ENCODE results near the gene GBF1. TPM values are rescaled to one million over a fixed set of nuclear protein-coding genes. Genes with fewer than 3 reads are reported as not detected.

The GBF1 gene
- polyA plus RNA-seq, 2 donors: 11.4 to 11.7 TPM

- Histone ChIP-seq H3K27ac (ENCODE audit: low read depth in 2 of 2, low read length in 1 of 2) (no peak overlapping the region), H3K9me3 (ENCODE audit: control insufficient read depth in 2 of 2, insufficient read depth in 1 of 2, low read depth in 1 of 2, low read length in 1 of 2) (no peaks in the 10 kb centered on the region), H3K36me3 (ENCODE audit: control insufficient read depth in 2 of 2, insufficient read depth in 2 of 2, low read length in 1 of 2) (peaks cover 0 to 14% of the 10 kb centered on the region in 2 donors), H3K27me3 (ENCODE audit: control insufficient read depth in 1 of 2, insufficient read depth in 2 of 2, low read length in 2 of 2) (peaks cover 0 to 13% of the 10 kb centered on the region in 2 donors), H3K4me3 (ENCODE audit: low read depth in 1 of 2, low read length in 2 of 2) (no peak overlapping the region), H3K4me1 (ENCODE audit: control insufficient read depth in 2 of 2, insufficient read depth in 2 of 2, low read length in 1 of 2) (peaks cover 7 to 18% of the 10 kb centered on the region in 2 donors)
- 50 to 72% methylated on average over 6 of the region's 6 CpGs for WGBS, 2 donors
Observed at GRCh38 chr10:102405632-102406031, 160.3 kb downstream of the GBF1 start.

DNA sequence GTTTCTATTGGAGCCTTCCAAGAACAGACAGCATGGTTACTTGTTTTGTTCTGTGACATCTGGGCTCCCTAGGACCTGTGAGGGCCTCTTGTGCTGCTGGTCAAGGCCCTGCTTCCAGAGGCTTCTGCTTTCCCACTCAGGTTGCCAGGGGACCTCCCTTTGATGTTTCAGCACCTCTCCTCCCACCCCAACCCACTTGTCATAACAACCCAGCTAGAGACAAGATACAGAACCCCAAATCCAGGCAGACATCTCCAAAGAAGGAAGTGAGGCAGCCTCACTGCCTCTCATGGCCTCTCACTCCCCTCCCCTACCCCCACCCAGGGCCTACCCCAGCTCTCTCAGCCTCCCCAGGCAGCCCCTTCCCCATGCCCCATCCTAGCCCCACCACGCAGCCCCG, 161.5 kb downstream of the GBF1 start:
- WGBS, 2 donors: 87 to 90% methylated on average over 2 of the region's 2 CpGs
- Histone ChIP-seq H3K9me3 (ENCODE audit: control insufficient read depth in 2 of 2, insufficient read depth in 1 of 2, low read depth in 1 of 2, low read length in 1 of 2) (no peaks in the 10 kb centered on the region), H3K4me1 (ENCODE audit: control insufficient read depth in 2 of 2, insufficient read depth in 2 of 2, low read length in 1 of 2) (peaks cover 7 to 20% of the 10 kb centered on the region in 2 donors), H3K27me3 (ENCODE audit: control insufficient read depth in 1 of 2, insufficient read depth in 2 of 2, low read length in 2 of 2) (peaks cover 0 to 20% of the 10 kb centered on the region in 2 donors), H3K27ac (ENCODE audit: low read depth in 2 of 2, low read length in 1 of 2) (no peak overlapping the region), H3K36me3 (ENCODE audit: control insufficient read depth in 2 of 2, insufficient read depth in 2 of 2, low read length in 1 of 2) (peaks cover 0 to 2% of the 10 kb centered on the region in 2 donors), H3K4me3 (ENCODE audit: low read depth in 1 of 2, low read length in 2 of 2) (no peak overlapping the region)

DNA sequence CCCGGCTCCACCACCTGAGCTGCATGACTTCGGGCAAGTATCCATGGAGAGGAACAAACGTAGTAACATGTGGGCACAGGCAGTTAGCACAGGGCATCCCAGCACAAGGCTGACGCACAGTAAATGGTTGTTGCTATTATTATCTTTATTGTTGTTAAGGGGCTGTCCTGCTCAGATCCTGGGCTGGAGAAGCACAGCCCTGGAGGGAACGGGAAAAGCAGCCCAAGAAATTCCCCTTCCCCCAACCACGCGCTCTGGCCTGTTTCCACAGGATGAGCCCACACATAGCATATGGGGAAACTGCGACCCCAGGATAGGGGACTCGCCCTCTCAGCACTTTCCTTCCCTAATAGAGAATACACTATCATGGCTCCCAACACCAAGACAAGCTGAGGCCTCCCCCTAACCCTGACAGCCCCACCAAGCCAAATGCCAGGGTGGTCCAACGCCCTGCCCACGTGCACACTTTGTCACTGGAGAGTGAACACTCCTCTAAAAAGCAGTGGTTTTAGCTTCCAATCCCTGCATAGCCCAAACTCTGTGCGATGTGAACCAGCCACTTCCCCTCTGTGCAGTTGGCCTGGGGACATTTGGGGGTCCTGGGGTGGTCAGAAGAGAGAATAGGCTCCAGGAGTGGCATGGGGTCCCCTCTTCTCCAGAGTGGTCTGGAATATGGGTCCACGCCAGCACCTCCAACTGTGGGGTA, 162.2 kb downstream of the GBF1 start:
- Histone ChIP-seq H3K27ac (ENCODE audit: low read depth in 2 of 2, low read length in 1 of 2) (no peak overlapping the region), H3K36me3 (ENCODE audit: control insufficient read depth in 2 of 2, insufficient read depth in 2 of 2, low read length in 1 of 2) (no peaks in the 10 kb centered on the region), H3K9me3 (ENCODE audit: control insufficient read depth in 2 of 2, insufficient read depth in 1 of 2, low read depth in 1 of 2, low read length in 1 of 2) (peaks cover 0 to 3% of the 10 kb centered on the region in 2 donors)

DNA sequence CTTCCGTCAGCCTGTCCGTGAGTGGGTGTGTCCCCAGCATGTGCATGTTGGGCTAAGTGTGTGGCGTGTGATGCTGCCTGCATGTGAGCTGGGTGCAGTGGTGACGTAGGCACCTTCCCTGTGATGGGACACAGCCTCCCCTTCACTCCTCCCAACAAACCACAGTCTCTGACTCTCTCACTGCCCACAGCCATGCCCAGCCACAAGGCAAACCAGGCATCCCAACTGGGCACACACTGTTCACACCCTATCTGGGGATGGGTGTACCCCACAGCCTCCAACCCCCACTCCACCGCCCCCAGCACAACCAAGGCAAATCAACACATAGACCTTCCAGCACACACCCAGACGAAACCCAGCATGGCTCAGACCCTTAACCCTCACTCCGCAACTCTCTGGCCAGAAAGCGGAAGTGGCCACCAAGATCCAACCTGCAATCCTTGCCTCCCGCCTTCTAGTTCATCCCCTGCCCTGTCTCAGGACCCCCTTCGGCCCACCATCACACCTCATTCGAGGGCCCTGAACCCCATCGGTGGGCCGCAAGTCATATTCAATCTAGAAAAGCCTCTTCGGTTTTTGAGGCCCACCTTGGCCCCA, 162.9 kb downstream of the GBF1 start:
- WGBS, 2 donors: 55 to 60% methylated on average over 13 to 14 of the region's 14 CpGs
- Histone ChIP-seq H3K36me3 (ENCODE audit: control insufficient read depth in 2 of 2, insufficient read depth in 2 of 2, low read length in 1 of 2) (no peaks in the 10 kb centered on the region), H3K9me3 (ENCODE audit: control insufficient read depth in 2 of 2, insufficient read depth in 1 of 2, low read depth in 1 of 2, low read length in 1 of 2) (peaks cover 0 to 3% of the 10 kb centered on the region in 2 donors), H3K27ac (ENCODE audit: low read depth in 2 of 2, low read length in 1 of 2) (no peak overlapping the region), H3K4me1 (ENCODE audit: control insufficient read depth in 2 of 2, insufficient read depth in 2 of 2, low read length in 1 of 2) (peaks cover 7 to 20% of the 10 kb centered on the region in 2 donors), H3K4me3 (ENCODE audit: low read depth in 1 of 2, low read length in 2 of 2) (peak overlapping the region; percentile 38 to 58), H3K27me3 (ENCODE audit: control insufficient read depth in 1 of 2, insufficient read depth in 2 of 2, low read length in 2 of 2) (peaks cover 0 to 20% of the 10 kb centered on the region in 2 donors)

More for the DNA sequence above, 162.2 kb downstream of the GBF1 start:
- Histone ChIP-seq H3K27me3 (ENCODE audit: control insufficient read depth in 1 of 2, insufficient read depth in 2 of 2, low read length in 2 of 2) (peaks cover 0 to 20% of the 10 kb centered on the region in 2 donors), H3K4me3 (ENCODE audit: low read depth in 1 of 2, low read length in 2 of 2) (no peak overlapping the region), H3K4me1 (ENCODE audit: control insufficient read depth in 2 of 2, insufficient read depth in 2 of 2, low read length in 1 of 2) (peaks cover 7 to 20% of the 10 kb centered on the region in 2 donors)
- 69 to 81% methylated on average over 13 of the region's 13 CpGs for WGBS, 2 donors

DNA sequence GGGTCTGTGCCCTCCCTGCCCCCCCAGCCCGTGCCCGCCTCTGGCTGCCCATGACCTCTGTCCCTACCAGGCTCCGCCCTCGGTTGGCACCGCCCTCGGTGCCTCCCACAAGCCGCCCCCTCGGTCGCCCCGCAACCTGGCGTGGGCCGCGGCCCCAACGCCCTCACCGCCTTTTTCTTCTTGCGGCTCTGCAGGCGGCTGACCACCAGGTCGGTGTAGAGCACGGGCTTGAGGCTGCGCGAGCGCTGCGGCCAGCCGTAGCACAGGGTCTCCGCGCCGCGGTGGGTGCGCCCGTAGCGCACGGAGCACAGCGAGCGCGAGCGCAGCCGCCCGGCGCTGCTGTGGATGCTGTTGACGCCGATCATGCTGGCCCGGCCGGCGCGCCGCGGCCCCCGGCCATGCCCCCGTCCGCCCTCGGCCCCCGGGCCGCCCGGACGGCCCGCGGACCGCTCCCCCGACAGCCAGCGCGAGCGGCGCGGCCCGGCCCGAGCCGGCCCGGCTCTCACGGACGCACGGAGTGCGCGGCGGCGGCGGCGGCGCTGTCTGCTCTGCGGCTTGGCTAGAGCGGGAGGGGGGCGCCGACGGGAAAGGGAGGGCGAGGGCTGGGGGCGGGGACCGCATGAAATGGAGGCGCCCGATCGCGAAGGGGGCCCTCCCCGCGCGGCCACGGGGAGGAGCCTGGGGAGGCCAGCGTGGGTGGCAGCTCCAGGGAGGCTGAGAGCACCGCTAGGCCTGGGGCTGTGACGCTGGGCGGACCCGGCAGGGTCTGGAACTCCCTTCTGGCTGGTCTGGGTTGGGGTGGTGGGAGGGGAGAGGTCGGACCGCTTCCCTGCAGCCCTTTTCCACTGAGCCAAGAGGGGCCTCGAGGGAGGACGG, 163.6 kb downstream of the GBF1 start:
- no peaks in the 10 kb centered on the region for H3K36me3 ChIP-seq (ENCODE audit: control insufficient read depth in 2 of 2, insufficient read depth in 2 of 2, low read length in 1 of 2)
- peaks cover 7 to 20% of the 10 kb centered on the region in 2 donors for H3K4me1 ChIP-seq (ENCODE audit: control insufficient read depth in 2 of 2, insufficient read depth in 2 of 2, low read length in 1 of 2)
- H3K27ac ChIP-seq (ENCODE audit: low read depth in 2 of 2, low read length in 1 of 2): no peak overlapping the region
- H3K4me3 ChIP-seq (ENCODE audit: low read depth in 1 of 2, low read length in 2 of 2): peak overlapping the region; percentile 38 to 58
- H3K27me3 ChIP-seq (ENCODE audit: control insufficient read depth in 1 of 2, insufficient read depth in 2 of 2, low read length in 2 of 2): peaks cover 0 to 20% of the 10 kb centered on the region in 2 donors
- H3K9me3 ChIP-seq (ENCODE audit: control insufficient read depth in 2 of 2, insufficient read depth in 1 of 2, low read depth in 1 of 2, low read length in 1 of 2): peaks cover 0 to 3% of the 10 kb centered on the region in 2 donors
- WGBS, 2 donors: 1% methylated on average over 65 to 103 of the region's 103 CpGs

GRCh38 chr10:102409604-102410428, 164.5 kb downstream of the GBF1 start:
- Histone ChIP-seq H3K36me3 (ENCODE audit: control insufficient read depth in 2 of 2, insufficient read depth in 2 of 2, low read length in 1 of 2) (no peaks in the 10 kb centered on the region), H3K9me3 (ENCODE audit: control insufficient read depth in 2 of 2, insufficient read depth in 1 of 2, low read depth in 1 of 2, low read length in 1 of 2) (peaks cover 0 to 3% of the 10 kb centered on the region in 2 donors), H3K4me3 (ENCODE audit: low read depth in 1 of 2, low read length in 2 of 2) (peak overlapping the region; percentile 38 to 58), H3K4me1 (ENCODE audit: control insufficient read depth in 2 of 2, insufficient read depth in 2 of 2, low read length in 1 of 2) (peaks cover 7 to 20% of the 10 kb centered on the region in 2 donors), H3K27ac (ENCODE audit: low read depth in 2 of 2, low read length in 1 of 2) (no peak overlapping the region), H3K27me3 (ENCODE audit: control insufficient read depth in 1 of 2, insufficient read depth in 2 of 2, low read length in 2 of 2) (peaks cover 0 to 20% of the 10 kb centered on the region in 2 donors)
- 21 to 24% methylated on average over 24 of the region's 24 CpGs for WGBS, 2 donors

- Histone ChIP-seq H3K9me3 (ENCODE audit: control insufficient read depth in 2 of 2, insufficient read depth in 1 of 2, low read depth in 1 of 2, low read length in 1 of 2) (peaks cover 0 to 3% of the 10 kb centered on the region in 2 donors), H3K27me3 (ENCODE audit: control insufficient read depth in 1 of 2, insufficient read depth in 2 of 2, low read length in 2 of 2) (peaks cover 0 to 20% of the 10 kb centered on the region in 2 donors), H3K4me3 (ENCODE audit: low read depth in 1 of 2, low read length in 2 of 2) (peak overlapping the region in 1 of 2 donors; percentile 22), H3K4me1 (ENCODE audit: control insufficient read depth in 2 of 2, insufficient read depth in 2 of 2, low read length in 1 of 2) (peaks cover 7 to 20% of the 10 kb centered on the region in 2 donors), H3K36me3 (ENCODE audit: control insufficient read depth in 2 of 2, insufficient read depth in 2 of 2, low read length in 1 of 2) (no peaks in the 10 kb centered on the region), H3K27ac (ENCODE audit: low read depth in 2 of 2, low read length in 1 of 2) (no peak overlapping the region)
- 3 to 4% methylated on average over 45 to 48 of the region's 48 CpGs for WGBS, 2 donors
Observed at GRCh38 chr10:102410429-102411073, 165.2 kb downstream of the GBF1 start.

DNA sequence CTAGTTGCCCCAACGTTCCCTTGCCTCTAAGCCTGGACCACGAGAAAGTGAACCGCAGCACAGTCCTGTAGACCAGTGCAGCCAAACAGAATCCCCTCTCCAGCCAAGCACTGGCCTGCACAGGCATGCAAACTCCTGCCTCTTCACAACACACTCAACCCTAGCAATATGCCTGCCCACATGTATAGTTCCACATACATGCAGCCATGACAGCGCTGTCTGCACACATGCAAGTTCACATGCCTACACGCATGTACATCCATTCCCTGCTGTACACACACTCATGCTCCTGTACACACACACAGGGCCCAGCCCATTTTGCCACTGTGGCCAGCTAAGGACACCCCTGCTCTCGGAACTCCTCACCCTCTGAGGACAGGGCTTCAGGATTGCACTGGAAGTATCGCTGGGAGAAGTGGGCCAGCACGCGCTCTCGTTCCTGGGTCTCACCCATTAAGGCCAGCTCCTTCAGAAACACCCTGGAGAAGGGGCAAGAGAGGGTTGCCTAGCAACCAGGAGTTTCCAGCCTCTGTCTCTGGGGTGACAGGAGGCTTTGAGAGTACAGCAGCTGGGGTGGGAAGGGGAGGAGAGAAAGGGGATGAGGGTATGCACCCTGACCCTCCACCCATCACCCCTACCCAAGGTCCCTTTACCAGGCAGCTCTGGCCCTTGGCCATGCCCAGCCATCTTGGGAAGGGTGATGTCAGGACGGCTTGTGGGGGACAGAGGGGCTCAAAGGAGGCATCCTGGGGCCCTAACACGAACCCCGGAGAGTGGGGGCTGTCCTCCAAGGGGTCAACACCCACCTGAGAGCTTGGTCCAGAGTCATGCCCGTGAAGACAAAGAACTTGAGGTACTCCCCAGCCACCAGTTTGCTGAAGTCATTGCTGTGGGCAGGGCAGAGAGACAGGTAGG, 166.3 kb downstream of the GBF1 start:
- no peaks in the 10 kb centered on the region for H3K36me3 ChIP-seq (ENCODE audit: control insufficient read depth in 2 of 2, insufficient read depth in 2 of 2, low read length in 1 of 2)
- peaks cover 0 to 20% of the 10 kb centered on the region in 2 donors for H3K27me3 ChIP-seq (ENCODE audit: control insufficient read depth in 1 of 2, insufficient read depth in 2 of 2, low read length in 2 of 2)
- peaks cover 0 to 3% of the 10 kb centered on the region in 2 donors for H3K9me3 ChIP-seq (ENCODE audit: control insufficient read depth in 2 of 2, insufficient read depth in 1 of 2, low read depth in 1 of 2, low read length in 1 of 2)
- H3K4me3 ChIP-seq (ENCODE audit: low read depth in 1 of 2, low read length in 2 of 2): no peak overlapping the region
- H3K27ac ChIP-seq (ENCODE audit: low read depth in 2 of 2, low read length in 1 of 2): no peak overlapping the region
- 81% methylated on average over 14 of the region's 14 CpGs for WGBS, 2 donors
- peaks cover 7 to 20% of the 10 kb centered on the region in 2 donors for H3K4me1 ChIP-seq (ENCODE audit: control insufficient read depth in 2 of 2, insufficient read depth in 2 of 2, low read length in 1 of 2)

Data from esophagus (tissue), 2 donors.